ENCODE measurements around the gene KMT5B.

Gene KMT5B

GRCh38 chr11:68118706-68119448, 94.2 kb downstream of the KMT5B start:
- TF ChIP-seq ZNF274 (IDR thresholded peaks at IDR 0.05; ENCODE audit: low read depth, low read length) = no peak

GRCh38 chr11:68117853-68118470, 95.1 kb downstream of the KMT5B start:
- H3K4me3 ChIP-seq (ENCODE audit: low read length) = no peak overlapping the region
- TF ChIP-seq ZNF274 (IDR thresholded peaks at IDR 0.05; ENCODE audit: low read depth, low read length) = no peak

More at GRCh38 chr11:68118706-68119448, 94.2 kb downstream of the KMT5B start:
- peak overlapping the region; percentile 93; the same call in 1 of the 2 replicates for H3K4me3 ChIP-seq (ENCODE audit: low read length)

- TF ChIP-seq ZNF274 (IDR thresholded peaks at IDR 0.05; ENCODE audit: low read depth, low read length) = no peak
- no peak overlapping the region for H3K4me3 ChIP-seq (ENCODE audit: low read length)
Observed at GRCh38 chr11:68116974-68117373, 96.1 kb downstream of the KMT5B start.

GRCh38 chr11:68116126-68116525, 97.0 kb downstream of the KMT5B start:
- H3K4me3 ChIP-seq (ENCODE audit: low read length) = no peak overlapping the region
- no peak for TF ChIP-seq ZNF274 (IDR thresholded peaks at IDR 0.05; ENCODE audit: low read depth, low read length)

- no peak overlapping the region for H3K4me3 ChIP-seq (ENCODE audit: low read length)
- no peak for TF ChIP-seq ZNF274 (IDR thresholded peaks at IDR 0.05; ENCODE audit: low read depth, low read length)
Observed at GRCh38 chr11:68115285-68115684, 97.8 kb downstream of the KMT5B start.

GRCh38 chr11:68113986-68114385, 99.1 kb downstream of the KMT5B start:
- no peak for TF ChIP-seq ZNF274 (IDR thresholded peaks at IDR 0.05; ENCODE audit: low read depth, low read length)
- no peak overlapping the region for H3K4me3 ChIP-seq (ENCODE audit: low read length)

GRCh38 chr11:68107689-68108088, 105.4 kb downstream of the KMT5B start:
- H3K4me3 ChIP-seq (ENCODE audit: low read length) = no peak overlapping the region
- TF ChIP-seq ZNF274 (IDR thresholded peaks at IDR 0.05; ENCODE audit: low read depth, low read length) = no peak

GRCh38 chr11:68106165-68106940, 106.7 kb downstream of the KMT5B start:
- TF ChIP-seq ZNF274 (IDR thresholded peaks at IDR 0.05; ENCODE audit: low read depth, low read length) = no peak
- H3K4me3 ChIP-seq (ENCODE audit: low read length) = no peak overlapping the region

All from GM08714 (cell line).